ENCODE results near the gene TSHZ2.

GRCh38 chr20:53210931-53211330, 238.8 kb downstream of the TSHZ2 start:
- TF ChIP-seq CTCF (IDR thresholded peaks at IDR 0.05) (no peak), ATF3 (CRISPR knock-in tag; conservative IDR thresholded peaks at IDR 0.05) (no peak), NR1H2 (CRISPR knock-in tag; IDR thresholded peaks at IDR 0.05) (no peak), ZNF138 (CRISPR knock-in tag; conservative IDR thresholded peaks at IDR 0.05) (no peak), FOXK1 (CRISPR knock-in tag; IDR thresholded peaks at IDR 0.05) (no peak), ZBTB21 (CRISPR knock-in tag; IDR thresholded peaks at IDR 0.05; ENCODE audit: borderline replicate concordance) (no peak), E2F4 (CRISPR knock-in tag; IDR thresholded peaks at IDR 0.05; ENCODE audit: borderline replicate concordance, low read depth) (no peak), JUN (CRISPR knock-in tag; IDR thresholded peaks at IDR 0.05) (no peak), USF2 (CRISPR knock-in tag; IDR thresholded peaks at IDR 0.05) (no peak), KAT7 (CRISPR knock-in tag; IDR thresholded peaks at IDR 0.05; ENCODE audit: borderline replicate concordance) (no peak), ZNF219 (CRISPR knock-in tag; IDR thresholded peaks at IDR 0.05; ENCODE audit: borderline replicate concordance) (no peak)

Data from WTC11 (cell line).